ENCODE data around the gene PON1. TPM values are rescaled to one million over a fixed set of nuclear protein-coding genes. Genes with fewer than 3 reads are reported as not detected.

Gene PON1
- total RNA-seq: not detected

- Histone ChIP-seq H3K4me1 (peaks cover 0 to 4% (median 0%) of the 10 kb centered on the region in 4 donors), H3K9me3 (no peaks in the 10 kb centered on the region), H3K27me3 (no peaks in the 10 kb centered on the region), H3K36me3 (no peaks in the 10 kb centered on the region), H3K4me3 (peak within 1 kb of the TSS in 1 of 4 donors; percentile 26), H3K27ac (no peak within 1 kb of the TSS)
- DNase-seq: peak in 2 of 3 donors; percentile 46 to 52
- no peak for TF ChIP-seq POLR2A (IDR thresholded peaks at IDR 0.05)
These were observed at the start of gene PON1 for GRCh38 chr7:95324431-95324830. TSS of gene PON1 (minus strand) at chr7:95324532. CDS start at chr7:95324475, 57 bp downstream.

GRCh38 chr7:95373323-95373722 lies 49.0 kb upstream of the PON1 start:
- Histone ChIP-seq H3K27me3 (no peaks in the 10 kb centered on the region), H3K9me3 (no peaks in the 10 kb centered on the region), H3K36me3 (no peaks in the 10 kb centered on the region), H3K27ac (no peak overlapping the region), H3K4me3 (no peak overlapping the region), H3K4me1 (no peaks in the 10 kb centered on the region)
- TF ChIP-seq CTCF (IDR thresholded peaks at IDR 0.05) (no peak), POLR2A (IDR thresholded peaks at IDR 0.05) (no peak)
- no peak for DNase-seq

- Histone ChIP-seq H3K27ac (no peak overlapping the region), H3K27me3 (no peaks in the 10 kb centered on the region), H3K36me3 (no peaks in the 10 kb centered on the region), H3K4me3 (no peak overlapping the region), H3K4me1 (no peaks in the 10 kb centered on the region), H3K9me3 (no peaks in the 10 kb centered on the region)
- DNase-seq: no peak
- TF ChIP-seq CTCF (IDR thresholded peaks at IDR 0.05): no peak
- no peak for TF ChIP-seq POLR2A (IDR thresholded peaks at IDR 0.05)
These were observed 43.9 kb upstream of the PON1 start for GRCh38 chr7:95368235-95368634.

DNA sequence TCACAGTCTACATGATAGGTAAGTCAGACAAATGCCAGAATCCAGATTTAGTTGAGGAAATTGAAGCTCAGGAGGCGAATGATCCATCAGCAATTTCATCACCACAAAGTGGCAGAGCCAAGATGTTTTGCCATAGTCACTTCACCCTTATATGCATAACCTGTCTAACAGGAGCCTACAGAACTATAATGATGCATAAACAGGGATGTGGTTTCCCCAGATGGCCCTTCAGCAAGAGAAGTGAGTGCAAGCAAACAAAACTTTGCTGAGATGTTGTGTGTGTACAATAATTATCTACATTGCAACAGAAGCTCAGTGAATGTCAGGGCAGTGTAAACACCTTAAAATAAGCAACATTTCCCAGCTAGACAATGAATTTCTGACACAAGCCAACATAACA lies 43.3 kb upstream of the PON1 start:
- H3K36me3 ChIP-seq: no peaks in the 10 kb centered on the region
- H3K27me3 ChIP-seq: no peaks in the 10 kb centered on the region
- no peak for TF ChIP-seq CTCF (IDR thresholded peaks at IDR 0.05)
- TF ChIP-seq POLR2A (IDR thresholded peaks at IDR 0.05): no peak
- H3K9me3 ChIP-seq: no peaks in the 10 kb centered on the region
- no peaks in the 10 kb centered on the region for H3K4me1 ChIP-seq
- no peak overlapping the region for H3K4me3 ChIP-seq
- DNase-seq: no peak
- no peak overlapping the region for H3K27ac ChIP-seq

DNA sequence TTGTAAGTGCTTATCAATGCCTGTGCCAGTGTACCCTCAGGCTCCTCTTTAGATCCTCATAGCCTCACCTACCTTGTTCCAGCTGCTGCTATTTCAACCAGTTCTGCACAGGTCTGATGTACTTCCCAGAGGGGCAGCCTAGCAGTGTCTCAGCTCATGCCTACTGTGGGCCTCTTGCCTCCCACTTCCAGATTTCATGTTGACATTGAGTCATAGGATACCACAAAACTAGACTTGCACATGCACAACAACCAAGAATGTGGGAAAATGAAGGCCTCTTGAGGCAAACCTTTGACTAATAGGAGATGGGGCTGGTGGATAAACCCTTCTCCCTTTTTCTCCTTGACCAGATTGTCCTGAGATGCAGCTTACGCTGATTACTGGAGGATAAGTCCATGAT lies 40.8 kb upstream of the PON1 start:
- Histone ChIP-seq H3K27me3 (no peaks in the 10 kb centered on the region), H3K4me1 (no peaks in the 10 kb centered on the region), H3K36me3 (no peaks in the 10 kb centered on the region), H3K9me3 (no peaks in the 10 kb centered on the region), H3K4me3 (no peak overlapping the region), H3K27ac (no peak overlapping the region)
- TF ChIP-seq POLR2A (IDR thresholded peaks at IDR 0.05): no peak
- no peak for TF ChIP-seq CTCF (IDR thresholded peaks at IDR 0.05)
- DNase-seq: no peak

GRCh38 chr7:95357623-95358022 lies 33.3 kb upstream of the PON1 start:
- Histone ChIP-seq H3K4me3 (no peak overlapping the region), H3K27me3 (no peaks in the 10 kb centered on the region), H3K4me1 (no peaks in the 10 kb centered on the region), H3K9me3 (peaks cover 0 to 4% (median 0%) of the 10 kb centered on the region in 4 donors), H3K27ac (no peak overlapping the region), H3K36me3 (no peaks in the 10 kb centered on the region)
- peak in 2 of 6 experiments; percentile 3 to 23 for TF ChIP-seq CTCF (IDR thresholded peaks at IDR 0.05)
- TF ChIP-seq POLR2A (IDR thresholded peaks at IDR 0.05): no peak
- no peak for DNase-seq
